AG10803 (cell line): ENCODE measurements around the gene ZG16B.

ENCODE experiments used
- DNase-seq: peaks from one replicate; pipeline ENCODE4 v3.0.0; 2010; ENCODE audit warnings: low read depth
- H3K4me3 ChIP-seq: 2 replicates; pipeline ENCODE4 v1.5.1; 2011; ENCODE audit warnings: mild to moderate bottlenecking, low read length, control low read depth
- CTCF ChIP-seq: conservative IDR thresholded peaks from 2 replicates; pipeline ENCODE4 v1.5.1; 2011; ENCODE audit warnings: mild to moderate bottlenecking, low read length, control low read depth, inconsistent platforms

ZG16B gene

GRCh38 chr16:2874912-2875362 lies 44.8 kb downstream of the ZG16B start:
- H3K4me3 ChIP-seq = no peak overlapping the region
- TF ChIP-seq CTCF = peak; percentile 77
- peak; percentile 72 for DNase-seq

- no peak for DNase-seq
- TF ChIP-seq CTCF = no peak
- H3K4me3 ChIP-seq = no peak overlapping the region
These were observed 49.9 kb downstream of the ZG16B start for GRCh38 chr16:2879854-2880508.
